ENCODE measurements around the gene FAM180A.

DNA sequence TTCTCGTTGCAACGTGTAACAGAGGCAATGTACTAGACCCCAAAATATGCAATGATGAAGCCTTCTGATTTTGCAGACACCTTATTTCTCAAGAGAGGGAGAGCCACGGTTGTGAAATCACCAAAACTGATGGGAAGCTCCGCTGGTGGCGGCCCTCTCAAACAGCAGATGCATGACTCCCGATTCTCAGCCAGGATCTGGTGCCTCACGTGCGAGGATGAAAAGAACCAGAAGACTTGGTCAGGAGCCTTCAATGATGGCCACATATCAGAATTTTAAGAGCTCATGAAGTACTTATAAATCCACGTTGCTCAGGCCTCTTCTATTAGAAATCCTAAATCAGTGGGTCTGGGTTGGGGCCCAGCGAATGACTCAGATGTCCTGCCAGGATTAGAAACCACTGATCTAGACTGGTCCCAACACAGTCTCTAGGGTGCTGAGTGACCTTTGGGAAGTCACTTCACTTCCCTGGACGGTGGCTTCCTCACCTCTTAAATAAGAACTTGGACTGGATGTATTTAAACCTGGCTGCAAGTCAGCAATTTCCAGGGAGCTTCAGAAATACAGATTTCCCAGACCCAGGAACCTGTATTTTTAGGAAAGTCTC lies 41.9 kb upstream of the FAM180A start:
- no peak for TF ChIP-seq CTCF (IDR thresholded peaks at IDR 0.05; ENCODE audit: insufficient read depth, low read length)
- TF ChIP-seq POLR2AphosphoS5 (IDR thresholded peaks at IDR 0.05; ENCODE audit: low read depth) = no peak

Measured in HL-60 (cell line).